Activated T-helper 2 cell treated with anti-CD3 and anti-CD28 coated beads, Interferon-gamma antibody, Interleukin-2, Interleukin-4, amounts not matched to agents 10 μg/mL and 5 μg/mL and 100 μg/mL, durations not matched to agents 14 hours and 24 hours and 36 hours (primary cell): Measurements from ENCODE around the gene ACVR2B. TPM values are rescaled to one million over a fixed set of nuclear protein-coding genes. Genes with fewer than 3 reads are reported as not detected.
A peak's percentile ranks its signal among the peaks of the same experiment; 100 is the strongest.

Source experiments
- DNase-seq: peaks from one replicate; pipeline ENCODE4 v3.0.0; 2021; ENCODE audit warnings: low spot score
- H3K27ac Mint-ChIP-seq: one replicate; pipeline ENCODE4 v1.8.0; 2021; ENCODE audit warnings: mixed read lengths
- H3K27me3 Mint-ChIP-seq: one replicate; pipeline ENCODE4 v1.8.0; 2021; ENCODE audit warnings: low read depth, mixed read lengths
- H3K36me3 Mint-ChIP-seq: one replicate; pipeline ENCODE4 v1.8.0; 2021; ENCODE audit warnings: low read depth, mixed read lengths
- H3K4me1 Mint-ChIP-seq: one replicate; pipeline ENCODE4 v1.8.0; 2021; ENCODE audit warnings: low read depth, mixed read lengths
- H3K4me3 Mint-ChIP-seq: one replicate; pipeline ENCODE4 v1.8.0; 2021; ENCODE audit warnings: low read depth, mild to moderate bottlenecking, moderate library complexity, mixed read lengths
- H3K9me3 Mint-ChIP-seq: one replicate; pipeline ENCODE4 v1.8.0; 2021; ENCODE audit warnings: mixed read lengths
- intact Hi-C: fragments of 100-400 bp; cut with micrococcal nuclease; formaldehyde crosslinking; loops from one replicate; pipeline ENCODE4 v1.15.1; 2023
- total RNA-seq: library from RNA; stranded (reverse); gene quantifications from 2 replicates; pipeline ENCODE4 v1.2.3, GENCODE V29; 2022

Gene ACVR2B
- total RNA-seq, 1 donor from 2014 or later, result 12.0 TPM

- intact Hi-C loops, result loop anchor here (2.0 to 5.0 kb wide), 4 partner anchors 133 to 507 kb away; partner anchors contain the start of genes ACAA1, MYD88 and XYLB
- Mint-ChIP-seq H3K36me3 (peaks cover 30% of the 10 kb centered on the region), H3K4me1 (peaks cover 2% of the 10 kb centered on the region), H3K27me3 (no peaks in the 10 kb centered on the region), H3K27ac (no peak overlapping the region), H3K4me3 (no peak overlapping the region), H3K9me3 (no peaks in the 10 kb centered on the region)
- DNase-seq, result no peak
Observed at GRCh38 chr3:38479431-38480092, 25.9 kb downstream of the ACVR2B start.

GRCh38 chr3:38480093-38480445 lies 26.4 kb downstream of the ACVR2B start:
- Mint-ChIP-seq H3K4me1 (peaks cover 2% of the 10 kb centered on the region), H3K9me3 (no peaks in the 10 kb centered on the region), H3K27ac (no peak overlapping the region), H3K27me3 (no peaks in the 10 kb centered on the region), H3K4me3 (no peak overlapping the region), H3K36me3 (peaks cover 30% of the 10 kb centered on the region)
- intact Hi-C loops, result loop anchor here (5.0 kb wide), 2 partner anchors 343 to 363 kb away; partner anchors contain the start of genes ACAA1 and MYD88
- DNase-seq, result no peak

- H3K27ac Mint-ChIP-seq, result no peak overlapping the region
- no peaks in the 10 kb centered on the region for H3K27me3 Mint-ChIP-seq
- intact Hi-C loops, result loop anchor here (5.0 kb wide), 2 partner anchors 344 to 364 kb away; partner anchors contain the start of genes ACAA1 and MYD88
- H3K36me3 Mint-ChIP-seq, result peaks cover 30% of the 10 kb centered on the region
- H3K4me1 Mint-ChIP-seq, result peaks cover 2% of the 10 kb centered on the region
- no peaks in the 10 kb centered on the region for H3K9me3 Mint-ChIP-seq
- DNase-seq, result no peak
- H3K4me3 Mint-ChIP-seq, result no peak overlapping the region
Observed at GRCh38 chr3:38480930-38481329, 27.2 kb downstream of the ACVR2B start.

GRCh38 chr3:38482951-38483350 lies 29.3 kb downstream of the ACVR2B start:
- intact Hi-C loops, result loop anchor here (5.0 kb wide), 2 partner anchors 346 to 366 kb away; partner anchors contain the start of genes ACAA1 and MYD88
- DNase-seq, result no peak
- Mint-ChIP-seq H3K27ac (no peak overlapping the region), H3K9me3 (no peaks in the 10 kb centered on the region), H3K4me1 (peaks cover 2% of the 10 kb centered on the region), H3K4me3 (no peak overlapping the region), H3K36me3 (peaks cover 30% of the 10 kb centered on the region), H3K27me3 (no peaks in the 10 kb centered on the region)

GRCh38 chr3:38487323-38487722 lies 33.6 kb downstream of the ACVR2B start:
- no peak overlapping the region for H3K27ac Mint-ChIP-seq
- H3K36me3 Mint-ChIP-seq, result peaks cover 12% of the 10 kb centered on the region
- no peaks in the 10 kb centered on the region for H3K4me1 Mint-ChIP-seq
- DNase-seq, result no peak
- H3K9me3 Mint-ChIP-seq, result no peaks in the 10 kb centered on the region
- no peak overlapping the region for H3K4me3 Mint-ChIP-seq
- no peaks in the 10 kb centered on the region for H3K27me3 Mint-ChIP-seq
- intact Hi-C loops, result no loop called here

- Mint-ChIP-seq H3K27ac (no peak overlapping the region), H3K4me1 (no peaks in the 10 kb centered on the region), H3K36me3 (no peaks in the 10 kb centered on the region), H3K27me3 (no peaks in the 10 kb centered on the region), H3K9me3 (no peaks in the 10 kb centered on the region), H3K4me3 (no peak overlapping the region)
- no peak for DNase-seq
- intact Hi-C loops, result no loop called here
Observed at GRCh38 chr3:38488949-38489348, 35.3 kb downstream of the ACVR2B start.

GRCh38 chr3:38489766-38490165 lies 36.1 kb downstream of the ACVR2B start:
- no peak overlapping the region for H3K4me3 Mint-ChIP-seq
- no peak for DNase-seq
- H3K9me3 Mint-ChIP-seq, result no peaks in the 10 kb centered on the region
- no peaks in the 10 kb centered on the region for H3K4me1 Mint-ChIP-seq
- no peak overlapping the region for H3K27ac Mint-ChIP-seq
- no peaks in the 10 kb centered on the region for H3K27me3 Mint-ChIP-seq
- intact Hi-C loops, result no loop called here
- no peaks in the 10 kb centered on the region for H3K36me3 Mint-ChIP-seq

- H3K4me3 Mint-ChIP-seq, result no peak overlapping the region
- intact Hi-C loops, result no loop called here
- DNase-seq, result no peak
- H3K36me3 Mint-ChIP-seq, result no peaks in the 10 kb centered on the region
- H3K4me1 Mint-ChIP-seq, result no peaks in the 10 kb centered on the region
- H3K27me3 Mint-ChIP-seq, result no peaks in the 10 kb centered on the region
- H3K9me3 Mint-ChIP-seq, result no peaks in the 10 kb centered on the region
- no peak overlapping the region for H3K27ac Mint-ChIP-seq
Observed at GRCh38 chr3:38490281-38491030, 36.8 kb downstream of the ACVR2B start.

GRCh38 chr3:38491215-38491614 lies 37.5 kb downstream of the ACVR2B start:
- no peaks in the 10 kb centered on the region for H3K36me3 Mint-ChIP-seq
- DNase-seq, result no peak
- H3K9me3 Mint-ChIP-seq, result no peaks in the 10 kb centered on the region
- no peak overlapping the region for H3K4me3 Mint-ChIP-seq
- no peaks in the 10 kb centered on the region for H3K27me3 Mint-ChIP-seq
- no peaks in the 10 kb centered on the region for H3K4me1 Mint-ChIP-seq
- intact Hi-C loops, result no loop called here
- H3K27ac Mint-ChIP-seq, result no peak overlapping the region

- H3K36me3 Mint-ChIP-seq, result peaks cover 2% of the 10 kb centered on the region
- H3K4me1 Mint-ChIP-seq, result peaks cover 10% of the 10 kb centered on the region
- no peak for DNase-seq
- no peak overlapping the region for H3K4me3 Mint-ChIP-seq
- intact Hi-C loops, result no loop called here
- no peak overlapping the region for H3K27ac Mint-ChIP-seq
- H3K27me3 Mint-ChIP-seq, result no peaks in the 10 kb centered on the region
- no peaks in the 10 kb centered on the region for H3K9me3 Mint-ChIP-seq
Observed at GRCh38 chr3:38493031-38493430, 39.3 kb downstream of the ACVR2B start.

GRCh38 chr3:38496131-38496910 lies 42.6 kb downstream of the ACVR2B start, which contains the start of gene EXOG:
TSS of gene EXOG (plus strand) at chr3:38496340. CDS start at chr3:38496368, 28 bp downstream.
- intact Hi-C loops, result loop anchor here (1.0 to 2.0 kb wide), 5 partner anchors 24 to 910 kb away; partner anchors contain the start of gene RPSA
- Mint-ChIP-seq H3K36me3 (peaks cover 23% of the 10 kb centered on the region), H3K27me3 (no peaks in the 10 kb centered on the region), H3K27ac (peak within 1 kb of the TSS; percentile 82), H3K9me3 (no peaks in the 10 kb centered on the region), H3K4me1 (peaks cover 15% of the 10 kb centered on the region), H3K4me3 (peak within 1 kb of the TSS; percentile 91)
- peak; percentile 86 for DNase-seq

- Mint-ChIP-seq H3K36me3 (peaks cover 26% of the 10 kb centered on the region), H3K4me1 (peaks cover 15% of the 10 kb centered on the region), H3K4me3 (peak overlapping the region; percentile 91), H3K27ac (peak overlapping the region; percentile 82), H3K27me3 (no peaks in the 10 kb centered on the region), H3K9me3 (no peaks in the 10 kb centered on the region)
- no peak for DNase-seq
- intact Hi-C loops, result loop anchor here (2.0 kb wide), 3 partner anchors 24 to 910 kb away; partner anchors contain the start of gene RPSA
Observed at GRCh38 chr3:38497031-38497430, 43.3 kb downstream of the ACVR2B start.
